Measurements from ENCODE around the gene RSPH6A. TPM values are rescaled to one million over a fixed set of nuclear protein-coding genes. Genes with fewer than 3 reads are reported as not detected.
"Not testable (repeated sequence)": the region's sequence is repeated elsewhere in the genome, so short reads cannot be mapped to it uniquely, and the experiment has no call there.

Gene RSPH6A
- polyA plus RNA-seq, 2 donors: 0.16 TPM; not detected in 1

DNA sequence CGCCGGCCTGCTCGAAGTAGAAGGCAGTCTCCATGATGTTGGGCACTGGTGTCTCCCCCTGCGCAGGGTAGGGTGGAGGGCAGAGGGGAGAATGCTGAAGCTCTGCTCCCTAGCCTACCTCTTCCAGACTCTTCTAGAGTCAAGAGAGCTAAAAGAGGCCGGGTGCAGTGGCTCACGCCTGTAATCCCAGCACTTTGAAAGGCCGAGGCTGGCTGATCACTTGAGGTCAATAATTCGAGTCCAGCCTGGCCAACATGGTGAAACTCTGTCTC, 10.2 kb downstream of the RSPH6A start:
- Histone ChIP-seq H3K4me3 (ENCODE audit: low read depth in 1 of 2, low read length in 2 of 2) (no peak overlapping the region), H3K27ac (ENCODE audit: low read depth in 2 of 2, low read length in 1 of 2) (no peak overlapping the region), H3K4me1 (ENCODE audit: control insufficient read depth in 2 of 2, insufficient read depth in 2 of 2, low read length in 1 of 2) (peaks cover 2 to 8% of the 10 kb centered on the region in 2 donors), H3K9me3 (ENCODE audit: control insufficient read depth in 2 of 2, insufficient read depth in 1 of 2, low read depth in 1 of 2, low read length in 1 of 2) (no peaks in the 10 kb centered on the region), H3K27me3 (ENCODE audit: control insufficient read depth in 1 of 2, insufficient read depth in 2 of 2, low read length in 2 of 2) (no peaks in the 10 kb centered on the region), H3K36me3 (ENCODE audit: control insufficient read depth in 2 of 2, insufficient read depth in 2 of 2, low read length in 1 of 2) (no peaks in the 10 kb centered on the region)
- WGBS, 2 donors: 88 to 92% methylated on average over 8 of the region's 8 CpGs

DNA sequence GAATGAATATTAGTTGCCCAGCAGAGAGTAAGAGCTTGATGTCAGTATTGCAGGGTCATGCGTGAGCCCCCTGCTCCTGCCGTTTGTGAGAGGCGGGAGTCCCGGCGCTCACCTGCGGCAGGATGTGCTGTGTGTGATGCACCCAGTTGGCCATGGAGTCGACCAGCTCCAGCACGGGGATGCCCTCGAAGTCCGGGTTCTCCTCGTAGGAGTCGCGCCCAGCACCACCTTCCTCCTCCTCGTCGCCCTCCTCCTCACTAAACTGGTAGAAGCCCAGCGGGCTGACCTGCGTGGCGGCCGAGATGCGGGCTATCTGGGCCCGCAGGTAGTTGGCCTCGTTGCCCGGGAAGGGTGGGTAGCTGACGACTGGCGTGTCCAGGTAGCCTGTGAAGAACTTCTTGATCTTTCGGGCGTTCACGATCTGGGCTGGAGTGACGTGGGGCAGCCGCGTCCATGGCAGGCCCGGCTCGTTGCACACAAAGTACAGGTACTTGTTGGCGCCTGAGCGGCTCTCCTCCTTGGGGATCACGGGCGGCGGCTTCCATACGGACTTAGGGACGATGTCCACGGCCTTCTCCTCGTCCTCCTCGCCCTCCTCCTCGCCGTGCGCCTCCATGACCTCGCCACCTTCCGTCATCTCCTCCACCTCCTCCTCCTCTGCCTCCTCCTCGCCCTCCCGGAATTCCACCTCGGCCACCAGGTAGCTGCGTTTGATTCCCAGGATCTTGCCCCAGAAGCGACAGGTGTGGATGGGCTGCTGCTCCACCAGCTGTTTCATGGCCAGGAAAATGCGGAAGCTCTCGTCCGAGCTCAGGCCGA, 10.8 kb downstream of the RSPH6A start:
- Histone ChIP-seq H3K4me3 (ENCODE audit: low read depth in 1 of 2, low read length in 2 of 2) (no peak overlapping the region), H3K27me3 (ENCODE audit: control insufficient read depth in 1 of 2, insufficient read depth in 2 of 2, low read length in 2 of 2) (no peaks in the 10 kb centered on the region), H3K9me3 (ENCODE audit: control insufficient read depth in 2 of 2, insufficient read depth in 1 of 2, low read depth in 1 of 2, low read length in 1 of 2) (no peaks in the 10 kb centered on the region), H3K36me3 (ENCODE audit: control insufficient read depth in 2 of 2, insufficient read depth in 2 of 2, low read length in 1 of 2) (no peaks in the 10 kb centered on the region), H3K4me1 (ENCODE audit: control insufficient read depth in 2 of 2, insufficient read depth in 2 of 2, low read length in 1 of 2) (peaks cover 0 to 7% of the 10 kb centered on the region in 2 donors), H3K27ac (ENCODE audit: low read depth in 2 of 2, low read length in 1 of 2) (no peak overlapping the region)
- 88 to 91% methylated on average over 57 of the region's 57 CpGs for WGBS, 2 donors

DNA sequence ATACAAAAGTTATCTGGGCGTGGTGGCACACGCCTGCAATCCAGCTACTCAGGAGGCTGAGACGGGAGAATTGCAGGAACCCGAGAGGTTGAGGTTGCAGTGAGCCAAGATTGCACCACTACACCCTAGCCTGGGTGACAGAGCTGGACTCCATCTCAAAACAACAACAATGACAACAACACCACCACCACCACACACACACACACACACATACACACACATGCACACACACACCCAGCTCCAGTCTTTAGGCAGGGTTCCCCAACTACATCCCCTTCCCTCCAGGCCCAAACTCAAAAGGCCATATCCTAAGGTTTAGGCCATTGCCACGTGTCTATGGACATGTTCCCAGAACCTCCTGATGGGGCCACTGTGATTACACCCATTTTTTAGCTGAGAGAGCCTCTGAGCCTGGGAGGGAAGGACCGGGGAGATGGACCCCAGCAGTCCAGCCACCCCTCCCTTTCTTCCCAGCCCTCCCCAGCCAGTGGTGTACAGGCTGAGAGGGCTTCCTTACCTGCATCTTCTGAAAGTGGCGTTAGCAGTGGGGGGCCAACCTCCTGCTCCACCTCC, 13.4 kb downstream of the RSPH6A start:
- Histone ChIP-seq H3K36me3 (ENCODE audit: control insufficient read depth in 2 of 2, insufficient read depth in 2 of 2, low read length in 1 of 2) (no peaks in the 10 kb centered on the region), H3K27me3 (ENCODE audit: control insufficient read depth in 1 of 2, insufficient read depth in 2 of 2, low read length in 2 of 2) (no peaks in the 10 kb centered on the region), H3K27ac (ENCODE audit: low read depth in 2 of 2, low read length in 1 of 2) (no peak overlapping the region), H3K4me1 (ENCODE audit: control insufficient read depth in 2 of 2, insufficient read depth in 2 of 2, low read length in 1 of 2) (peaks cover 0 to 7% of the 10 kb centered on the region in 2 donors), H3K4me3 (ENCODE audit: low read depth in 1 of 2, low read length in 2 of 2) (no peak overlapping the region), H3K9me3 (ENCODE audit: control insufficient read depth in 2 of 2, insufficient read depth in 1 of 2, low read depth in 1 of 2, low read length in 1 of 2) (no peaks in the 10 kb centered on the region)
- 74 to 77% methylated on average over 7 of the region's 7 CpGs for WGBS, 2 donors

DNA sequence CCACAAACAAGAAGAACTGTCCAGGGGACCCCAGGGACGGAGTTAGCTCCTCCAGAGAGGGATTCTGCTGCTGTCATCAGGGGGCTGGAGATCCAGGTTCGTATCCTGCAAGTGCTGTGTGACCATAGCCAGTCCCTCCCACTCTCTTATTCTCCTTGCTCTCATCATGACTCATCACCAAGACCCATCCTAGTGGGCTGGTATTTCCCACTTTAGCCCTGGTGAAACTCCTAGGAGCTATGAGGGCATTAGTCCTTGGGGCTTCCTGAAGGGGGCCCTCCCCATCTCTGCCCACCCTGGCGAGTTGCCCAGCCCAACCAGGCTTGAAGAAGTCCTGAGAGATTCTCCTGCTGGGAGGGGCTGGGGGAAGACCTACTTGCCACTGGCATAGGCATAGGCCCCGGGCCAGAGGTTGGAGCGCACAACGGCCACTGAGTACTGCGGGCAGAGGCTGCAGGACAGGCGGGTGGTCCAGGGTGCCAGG, 15.0 kb downstream of the RSPH6A start:
- Histone ChIP-seq H3K4me1 (ENCODE audit: control insufficient read depth in 2 of 2, insufficient read depth in 2 of 2, low read length in 1 of 2) (peaks cover 0 to 7% of the 10 kb centered on the region in 2 donors), H3K9me3 (ENCODE audit: control insufficient read depth in 2 of 2, insufficient read depth in 1 of 2, low read depth in 1 of 2, low read length in 1 of 2) (no peaks in the 10 kb centered on the region), H3K27me3 (ENCODE audit: control insufficient read depth in 1 of 2, insufficient read depth in 2 of 2, low read length in 2 of 2) (no peaks in the 10 kb centered on the region), H3K4me3 (ENCODE audit: low read depth in 1 of 2, low read length in 2 of 2) (no peak overlapping the region), H3K27ac (ENCODE audit: low read depth in 2 of 2, low read length in 1 of 2) (peak overlapping the region; percentile 21 to 93), H3K36me3 (ENCODE audit: control insufficient read depth in 2 of 2, insufficient read depth in 2 of 2, low read length in 1 of 2) (no peaks in the 10 kb centered on the region)
- 67 to 72% methylated on average over 8 of the region's 8 CpGs for WGBS, 2 donors

DNA sequence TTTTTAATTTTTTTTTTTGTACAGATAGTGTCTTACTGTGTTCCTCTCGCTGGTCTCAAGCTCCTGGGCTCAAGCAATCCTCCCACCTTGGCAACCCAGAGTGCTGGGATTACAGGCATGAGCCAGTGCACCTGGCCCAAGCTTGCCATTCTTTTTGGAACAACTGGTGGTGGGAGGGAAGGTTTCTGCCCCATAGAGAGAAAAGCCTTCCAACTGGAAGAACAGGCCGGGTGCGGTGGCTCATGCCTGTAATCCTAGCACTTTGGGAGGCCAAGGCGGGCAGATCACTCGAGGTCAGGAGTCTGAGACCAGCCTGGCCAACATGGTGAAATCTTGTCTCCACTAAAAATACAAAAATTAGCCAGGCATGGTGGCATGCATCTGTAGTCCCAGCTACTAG, 15.6 kb downstream of the RSPH6A start:
- not testable (repeated sequence) for H3K9me3 ChIP-seq (ENCODE audit: control insufficient read depth in 2 of 2, insufficient read depth in 1 of 2, low read depth in 1 of 2, low read length in 1 of 2); H3K36me3 ChIP-seq (ENCODE audit: control insufficient read depth in 2 of 2, insufficient read depth in 2 of 2, low read length in 1 of 2); H3K4me3 ChIP-seq (ENCODE audit: low read depth in 1 of 2, low read length in 2 of 2); H3K27me3 ChIP-seq (ENCODE audit: control insufficient read depth in 1 of 2, insufficient read depth in 2 of 2, low read length in 2 of 2); H3K4me1 ChIP-seq (ENCODE audit: control insufficient read depth in 2 of 2, insufficient read depth in 2 of 2, low read length in 1 of 2)
- H3K27ac ChIP-seq (ENCODE audit: low read depth in 2 of 2, low read length in 1 of 2): peak overlapping the region; percentile 21 to 93
- WGBS, 2 donors: 50 to 63% methylated on average over 5 of the region's 5 CpGs

DNA sequence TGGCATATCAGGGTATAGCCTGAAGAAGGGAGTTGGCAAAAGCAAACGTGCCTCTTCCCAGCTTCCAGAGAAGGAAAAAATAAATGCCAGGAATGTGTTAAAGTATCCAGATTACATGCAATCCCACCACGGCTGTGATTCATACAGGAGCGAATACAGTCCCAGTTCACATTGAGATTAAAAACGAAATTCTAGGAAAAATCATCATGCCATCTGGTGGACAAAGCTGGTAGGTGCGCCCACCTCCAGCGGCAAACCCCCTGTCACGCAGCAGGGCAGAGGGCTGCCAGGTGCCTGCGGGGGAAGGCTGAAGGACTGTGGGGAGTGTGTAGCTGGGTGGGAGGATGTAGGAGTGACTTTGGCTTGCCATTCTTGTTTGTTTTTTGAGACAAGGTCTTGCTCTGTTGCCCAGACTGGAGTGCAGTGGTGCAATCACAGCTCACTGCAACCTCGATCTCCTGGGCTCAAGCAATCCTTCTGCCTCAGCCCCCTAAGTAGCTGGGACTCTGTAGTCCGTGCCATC, 16.1 kb downstream of the RSPH6A start:
- Histone ChIP-seq H3K27me3 (ENCODE audit: control insufficient read depth in 1 of 2, insufficient read depth in 2 of 2, low read length in 2 of 2) (no peaks in the 10 kb centered on the region), H3K36me3 (ENCODE audit: control insufficient read depth in 2 of 2, insufficient read depth in 2 of 2, low read length in 1 of 2) (no peaks in the 10 kb centered on the region), H3K4me3 (ENCODE audit: low read depth in 1 of 2, low read length in 2 of 2) (no peak overlapping the region), H3K27ac (ENCODE audit: low read depth in 2 of 2, low read length in 1 of 2) (peak overlapping the region; percentile 21 to 93), H3K9me3 (ENCODE audit: control insufficient read depth in 2 of 2, insufficient read depth in 1 of 2, low read depth in 1 of 2, low read length in 1 of 2) (no peaks in the 10 kb centered on the region), H3K4me1 (ENCODE audit: control insufficient read depth in 2 of 2, insufficient read depth in 2 of 2, low read length in 1 of 2) (peaks cover 0 to 7% of the 10 kb centered on the region in 2 donors)
- 5 to 6% methylated on average over 10 of the region's 10 CpGs for WGBS, 2 donors

DNA sequence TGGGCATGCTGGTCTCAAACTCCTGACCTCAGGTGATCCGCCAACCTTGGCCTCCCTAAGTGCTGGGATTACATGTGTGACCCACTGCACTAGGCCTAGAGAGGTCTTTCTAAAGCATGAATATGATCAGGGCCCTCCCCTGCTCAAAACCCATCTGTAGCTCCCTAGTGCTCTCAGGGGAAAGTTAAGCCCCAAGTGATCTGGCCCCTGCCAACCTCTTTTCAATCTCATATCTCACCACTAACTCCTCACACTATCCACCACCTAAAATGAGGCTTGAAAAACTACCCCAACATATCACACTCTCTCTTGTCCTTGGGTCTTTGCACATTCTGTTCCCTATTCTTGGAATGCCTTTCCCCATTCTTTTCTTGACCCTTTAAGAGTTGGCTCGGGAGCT, 20.5 kb downstream of the RSPH6A start:
- H3K36me3 ChIP-seq (ENCODE audit: control insufficient read depth in 2 of 2, insufficient read depth in 2 of 2, low read length in 1 of 2): peaks cover 2 to 5% of the 10 kb centered on the region in 2 donors
- H3K9me3 ChIP-seq (ENCODE audit: control insufficient read depth in 2 of 2, insufficient read depth in 1 of 2, low read depth in 1 of 2, low read length in 1 of 2): no peaks in the 10 kb centered on the region
- WGBS, 2 donors: 81 to 84% methylated on average over 2 of the region's 2 CpGs
- H3K27ac ChIP-seq (ENCODE audit: low read depth in 2 of 2, low read length in 1 of 2): no peak overlapping the region
- peaks cover 6 to 10% of the 10 kb centered on the region in 2 donors for H3K4me1 ChIP-seq (ENCODE audit: control insufficient read depth in 2 of 2, insufficient read depth in 2 of 2, low read length in 1 of 2)
- H3K4me3 ChIP-seq (ENCODE audit: low read depth in 1 of 2, low read length in 2 of 2): no peak overlapping the region
- no peaks in the 10 kb centered on the region for H3K27me3 ChIP-seq (ENCODE audit: control insufficient read depth in 1 of 2, insufficient read depth in 2 of 2, low read length in 2 of 2)

DNA sequence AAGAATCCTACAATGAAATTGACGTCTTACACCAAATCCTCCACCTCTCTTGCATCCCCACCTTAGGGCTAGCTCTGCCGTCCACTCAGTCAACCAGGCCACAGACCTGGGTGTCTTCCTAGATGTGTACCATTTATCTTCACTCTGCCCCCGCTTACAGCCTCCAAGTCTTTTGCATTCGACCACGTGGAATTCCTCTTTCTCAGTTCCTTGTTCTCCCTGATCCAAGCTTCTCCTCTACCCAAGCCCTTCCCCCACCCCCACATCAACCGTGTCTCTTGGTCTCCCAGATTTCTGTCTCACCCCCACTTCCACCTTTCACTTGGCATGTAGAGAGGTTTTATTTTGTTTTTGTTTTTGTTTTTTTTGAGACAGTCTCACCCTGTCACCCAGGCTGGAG, 21.2 kb downstream of the RSPH6A start:
- peaks cover 6 to 11% of the 10 kb centered on the region in 2 donors for H3K4me1 ChIP-seq (ENCODE audit: control insufficient read depth in 2 of 2, insufficient read depth in 2 of 2, low read length in 1 of 2)
- H3K27me3 ChIP-seq (ENCODE audit: control insufficient read depth in 1 of 2, insufficient read depth in 2 of 2, low read length in 2 of 2): no peaks in the 10 kb centered on the region
- 51 to 54% methylated on average over 6 of the region's 6 CpGs for whole genome bisulfite sequencing, 2 donors
- no peaks in the 10 kb centered on the region for H3K9me3 ChIP-seq (ENCODE audit: control insufficient read depth in 2 of 2, insufficient read depth in 1 of 2, low read depth in 1 of 2, low read length in 1 of 2)
- H3K4me3 ChIP-seq (ENCODE audit: low read depth in 1 of 2, low read length in 2 of 2): no peak overlapping the region
- H3K27ac ChIP-seq (ENCODE audit: low read depth in 2 of 2, low read length in 1 of 2): no peak overlapping the region
- peaks cover 5 to 9% of the 10 kb centered on the region in 2 donors for H3K36me3 ChIP-seq (ENCODE audit: control insufficient read depth in 2 of 2, insufficient read depth in 2 of 2, low read length in 1 of 2)

DNA sequence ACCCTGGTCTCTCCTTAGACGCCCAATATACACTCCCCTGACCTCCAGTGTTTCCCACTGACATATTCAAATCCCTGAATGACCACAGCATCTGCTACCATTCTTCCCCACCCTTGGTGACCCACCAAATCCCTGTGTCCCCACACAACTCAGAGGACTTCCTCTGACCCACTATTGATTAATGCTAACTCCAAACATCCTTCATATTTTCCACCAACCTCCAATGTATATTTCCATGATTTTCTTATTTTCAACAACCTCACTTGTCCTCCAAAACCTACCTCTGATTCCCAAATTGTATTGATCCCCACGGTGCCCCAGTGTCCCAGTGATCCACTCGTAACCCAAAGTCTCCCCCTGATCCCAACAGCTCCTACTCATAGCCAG, 21.9 kb downstream of the RSPH6A start:
- no peak overlapping the region for H3K4me3 ChIP-seq (ENCODE audit: low read depth in 1 of 2, low read length in 2 of 2)
- H3K27me3 ChIP-seq (ENCODE audit: control insufficient read depth in 1 of 2, insufficient read depth in 2 of 2, low read length in 2 of 2): no peaks in the 10 kb centered on the region
- H3K36me3 ChIP-seq (ENCODE audit: control insufficient read depth in 2 of 2, insufficient read depth in 2 of 2, low read length in 1 of 2): peaks cover 5 to 9% of the 10 kb centered on the region in 2 donors
- 30 to 36% methylated on average over 3 of the region's 3 CpGs for WGBS, 2 donors
- peaks cover 6 to 11% of the 10 kb centered on the region in 2 donors for H3K4me1 ChIP-seq (ENCODE audit: control insufficient read depth in 2 of 2, insufficient read depth in 2 of 2, low read length in 1 of 2)
- no peaks in the 10 kb centered on the region for H3K9me3 ChIP-seq (ENCODE audit: control insufficient read depth in 2 of 2, insufficient read depth in 1 of 2, low read depth in 1 of 2, low read length in 1 of 2)
- H3K27ac ChIP-seq (ENCODE audit: low read depth in 2 of 2, low read length in 1 of 2): no peak overlapping the region

All from esophagus (tissue), 2 donors.